Ishikawa (cell line): Measurements from ENCODE around the gene PLA1A.

ENCODE experiments used
- CEBPB ChIP-seq: IDR thresholded peaks from 2 replicates; pipeline ENCODE4 v1.6.1; 2012
- CREB1 ChIP-seq: IDR thresholded peaks from 2 replicates; pipeline ENCODE4 v1.6.1; 2012; ENCODE audit warnings: low read depth
- EGR1 ChIP-seq: IDR thresholded peaks from 2 replicates; pipeline ENCODE4 v1.6.1; 2012
- EP300 ChIP-seq: IDR thresholded peaks from 2 replicates; pipeline ENCODE4 v1.6.1; 2012; ENCODE audit warnings: borderline replicate concordance
- FOXM1 ChIP-seq: IDR thresholded peaks from 2 replicates; pipeline ENCODE4 v1.6.1; 2012; ENCODE audit warnings: low read depth, borderline replicate concordance
- NFIC ChIP-seq: IDR thresholded peaks from 2 replicates; pipeline ENCODE4 v1.6.1; 2012
- RAD21 ChIP-seq: IDR thresholded peaks from 2 replicates; pipeline ENCODE4 v1.6.1; 2012; ENCODE audit warnings: low read depth
- TAF1 ChIP-seq: IDR thresholded peaks from 2 replicates; pipeline ENCODE4 v1.6.1; 2012; ENCODE audit warnings: low read depth, mild to moderate bottlenecking
- TCF12 ChIP-seq: IDR thresholded peaks from 2 replicates; pipeline ENCODE4 v1.6.1; 2012; ENCODE audit warnings: low read depth
- TEAD4 ChIP-seq: IDR thresholded peaks from 2 replicates; pipeline ENCODE4 v1.6.1; 2012
- YY1 ChIP-seq: IDR thresholded peaks from 2 replicates; pipeline ENCODE4 v1.6.1; 2012; ENCODE audit warnings: low read depth
- ZBTB7A ChIP-seq: IDR thresholded peaks from 2 replicates; pipeline ENCODE4 v1.6.1; 2012; ENCODE audit warnings: low read depth
- TF ChIP-seq, protein P1 (sequence below): IDR thresholded peaks from 2 replicates; pipeline ENCODE4 v1.6.1; 2012
- TF ChIP-seq, protein P2 (sequence below): IDR thresholded peaks from 2 replicates; pipeline ENCODE4 v1.6.1; 2012; ENCODE audit warnings: low read depth, mild to moderate bottlenecking
- TF ChIP-seq, protein P3 (sequence below): IDR thresholded peaks from 2 replicates; pipeline ENCODE4 v1.6.1; 2012

PLA1A gene

DNA sequence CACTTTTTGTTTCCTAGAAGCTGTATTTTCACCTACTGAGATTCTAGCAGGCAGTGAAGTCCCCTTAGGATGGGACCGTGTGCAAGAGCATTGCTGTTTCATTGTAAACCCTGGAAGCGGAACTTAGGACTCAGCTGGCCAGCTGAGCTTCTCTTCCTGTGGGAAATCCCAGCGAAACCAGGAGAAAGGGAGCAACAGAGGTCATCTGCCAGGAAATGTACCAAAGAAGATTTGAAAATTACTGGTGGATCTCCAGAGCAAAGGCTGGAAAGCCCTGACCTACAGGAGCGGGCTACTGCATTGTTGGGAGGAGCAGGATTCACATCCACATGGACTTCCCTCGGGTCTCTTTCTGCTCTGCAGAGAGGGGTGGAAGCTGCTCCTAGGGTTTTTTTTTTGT, 26.0 kb upstream of the PLA1A start:
- TF ChIP-seq TEAD4 (no peak), YY1 (no peak), RAD21 (no peak), TCF12 (no peak), FOXM1 (no peak), TAF1 (no peak), NFIC (no peak), EGR1 (no peak), EP300 (no peak), CEBPB (no peak), ZBTB7A (no peak), CREB1 (no peak)
- TF ChIP-seq, protein P1, sequence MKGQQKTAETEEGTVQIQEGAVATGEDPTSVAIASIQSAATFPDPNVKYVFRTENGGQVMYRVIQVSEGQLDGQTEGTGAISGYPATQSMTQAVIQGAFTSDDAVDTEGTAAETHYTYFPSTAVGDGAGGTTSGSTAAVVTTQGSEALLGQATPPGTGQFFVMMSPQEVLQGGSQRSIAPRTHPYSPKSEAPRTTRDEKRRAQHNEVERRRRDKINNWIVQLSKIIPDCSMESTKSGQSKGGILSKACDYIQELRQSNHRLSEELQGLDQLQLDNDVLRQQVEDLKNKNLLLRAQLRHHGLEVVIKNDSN = no peak
- TF ChIP-seq, protein P2, sequence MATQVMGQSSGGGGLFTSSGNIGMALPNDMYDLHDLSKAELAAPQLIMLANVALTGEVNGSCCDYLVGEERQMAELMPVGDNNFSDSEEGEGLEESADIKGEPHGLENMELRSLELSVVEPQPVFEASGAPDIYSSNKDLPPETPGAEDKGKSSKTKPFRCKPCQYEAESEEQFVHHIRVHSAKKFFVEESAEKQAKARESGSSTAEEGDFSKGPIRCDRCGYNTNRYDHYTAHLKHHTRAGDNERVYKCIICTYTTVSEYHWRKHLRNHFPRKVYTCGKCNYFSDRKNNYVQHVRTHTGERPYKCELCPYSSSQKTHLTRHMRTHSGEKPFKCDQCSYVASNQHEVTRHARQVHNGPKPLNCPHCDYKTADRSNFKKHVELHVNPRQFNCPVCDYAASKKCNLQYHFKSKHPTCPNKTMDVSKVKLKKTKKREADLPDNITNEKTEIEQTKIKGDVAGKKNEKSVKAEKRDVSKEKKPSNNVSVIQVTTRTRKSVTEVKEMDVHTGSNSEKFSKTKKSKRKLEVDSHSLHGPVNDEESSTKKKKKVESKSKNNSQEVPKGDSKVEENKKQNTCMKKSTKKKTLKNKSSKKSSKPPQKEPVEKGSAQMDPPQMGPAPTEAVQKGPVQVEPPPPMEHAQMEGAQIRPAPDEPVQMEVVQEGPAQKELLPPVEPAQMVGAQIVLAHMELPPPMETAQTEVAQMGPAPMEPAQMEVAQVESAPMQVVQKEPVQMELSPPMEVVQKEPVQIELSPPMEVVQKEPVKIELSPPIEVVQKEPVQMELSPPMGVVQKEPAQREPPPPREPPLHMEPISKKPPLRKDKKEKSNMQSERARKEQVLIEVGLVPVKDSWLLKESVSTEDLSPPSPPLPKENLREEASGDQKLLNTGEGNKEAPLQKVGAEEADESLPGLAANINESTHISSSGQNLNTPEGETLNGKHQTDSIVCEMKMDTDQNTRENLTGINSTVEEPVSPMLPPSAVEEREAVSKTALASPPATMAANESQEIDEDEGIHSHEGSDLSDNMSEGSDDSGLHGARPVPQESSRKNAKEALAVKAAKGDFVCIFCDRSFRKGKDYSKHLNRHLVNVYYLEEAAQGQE = no peak
- TF ChIP-seq, protein P3, sequence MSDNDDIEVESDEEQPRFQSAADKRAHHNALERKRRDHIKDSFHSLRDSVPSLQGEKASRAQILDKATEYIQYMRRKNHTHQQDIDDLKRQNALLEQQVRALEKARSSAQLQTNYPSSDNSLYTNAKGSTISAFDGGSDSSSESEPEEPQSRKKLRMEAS = no peak

DNA sequence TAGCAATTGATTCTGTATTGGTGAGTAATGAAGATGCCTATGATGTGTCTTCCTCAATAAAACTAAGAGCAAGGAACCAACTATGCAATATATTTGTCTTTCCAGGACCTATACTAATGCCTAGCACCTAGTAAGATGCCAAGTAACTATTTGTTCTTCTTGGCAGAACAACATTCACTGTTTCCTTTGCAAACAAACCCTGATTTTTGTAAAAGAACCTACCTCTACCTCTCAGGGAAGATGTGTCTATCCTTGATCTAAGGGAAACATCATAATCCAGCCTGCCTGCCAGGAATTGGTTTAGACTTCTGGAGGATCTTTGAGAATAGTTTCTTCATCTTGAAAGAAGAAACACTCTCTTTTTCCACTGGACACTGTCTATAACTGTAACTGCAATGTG, 22.2 kb upstream of the PLA1A start:
- TF ChIP-seq CREB1 (no peak), TEAD4 (no peak), FOXM1 (no peak)
- TF ChIP-seq, protein P2 = no peak

DNA sequence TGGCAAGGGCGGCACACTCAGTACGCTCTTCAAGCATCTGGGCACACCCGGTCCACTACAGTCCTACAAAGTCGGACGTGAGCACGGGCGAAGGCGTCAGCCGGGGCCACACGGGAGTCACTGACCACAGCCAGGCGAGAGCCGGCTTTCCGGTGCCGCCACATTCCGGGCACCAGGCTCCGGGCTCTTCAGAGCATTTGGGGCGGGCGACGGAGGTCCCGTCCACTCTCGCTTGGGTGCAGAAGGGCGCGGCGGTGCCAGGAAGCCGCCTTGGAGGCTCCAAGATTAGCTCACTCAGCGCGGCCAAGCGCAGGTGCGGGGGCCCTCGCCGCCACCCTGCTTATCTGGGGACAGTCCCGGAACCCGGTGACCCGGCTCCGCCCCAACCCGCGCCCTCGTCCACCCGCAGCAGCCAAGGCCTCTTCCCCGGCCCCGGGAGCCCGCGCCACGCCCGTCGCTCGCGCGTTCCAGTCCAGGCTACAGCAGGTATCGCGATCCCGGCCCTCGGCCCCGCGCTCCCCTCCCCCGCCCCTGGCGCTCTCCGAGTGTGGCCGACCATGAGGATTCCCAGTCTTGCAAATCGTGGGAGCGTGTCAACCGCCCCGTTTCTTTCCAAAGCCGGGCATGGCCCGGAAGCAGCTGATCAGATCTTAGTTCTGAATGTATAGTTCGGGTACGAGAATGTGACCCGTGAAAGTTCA, 18.2 kb upstream of the PLA1A start, which contains the start of gene ADPRH:
Gene ADPRH, plus strand, starts transcription at position 127 of the 701 bp plus-strand sequence. CDS start 2,678 bp downstream, outside the sequence.
- TF ChIP-seq TCF12 (peak; percentile 38; the same call in 1 of the 2 replicates), CREB1 (no peak), TAF1 (peak; percentile 71), TEAD4 (peak; percentile 39), CEBPB (no peak), YY1 (no peak), EGR1 (no peak), ZBTB7A (peak; percentile 57; the same call in 1 of the 2 replicates), FOXM1 (no peak), RAD21 (no peak), NFIC (no peak), EP300 (peak; percentile 23; the same call in 1 of the 2 replicates)
- TF ChIP-seq, protein P2 = no peak
- TF ChIP-seq, protein P3 = peak; percentile 76
- TF ChIP-seq, protein P1 = no peak

DNA sequence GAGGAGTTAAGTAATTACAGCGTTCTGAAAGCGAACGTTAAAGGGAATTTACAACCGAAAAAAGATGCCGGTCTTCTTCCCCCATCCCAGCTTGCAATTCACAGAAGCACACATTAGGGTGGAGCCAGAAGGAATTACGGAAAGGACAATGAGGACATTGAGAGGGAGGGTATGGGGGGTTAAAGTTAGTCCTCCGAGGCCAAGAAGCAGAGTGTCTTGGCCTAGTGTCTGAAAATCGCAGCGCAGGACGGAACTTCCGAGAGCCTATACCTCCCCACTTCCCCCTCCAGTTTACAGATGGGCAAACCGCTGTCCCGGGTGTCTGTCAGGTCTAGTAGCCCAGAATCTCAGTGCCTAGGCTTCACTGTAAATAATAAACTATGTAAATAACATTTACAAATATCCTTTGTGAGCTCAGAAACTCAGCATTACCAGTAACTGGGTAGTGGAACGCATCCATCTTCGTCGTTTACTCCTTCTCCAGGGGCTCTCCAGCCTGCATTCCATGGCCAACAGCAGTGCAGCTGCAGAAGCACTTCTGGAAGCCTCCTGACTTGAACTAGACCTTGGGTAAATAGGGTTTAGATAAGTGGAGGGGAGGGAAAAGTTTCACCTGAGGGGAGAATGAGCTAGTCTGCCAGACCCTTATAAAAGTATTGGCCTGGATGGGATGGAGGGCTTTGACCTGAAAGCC, 17.5 kb upstream of the PLA1A start:
- TF ChIP-seq CREB1 (no peak), TCF12 (no peak), CEBPB (no peak)
